ENCODE data around the gene MPL.

DNA sequence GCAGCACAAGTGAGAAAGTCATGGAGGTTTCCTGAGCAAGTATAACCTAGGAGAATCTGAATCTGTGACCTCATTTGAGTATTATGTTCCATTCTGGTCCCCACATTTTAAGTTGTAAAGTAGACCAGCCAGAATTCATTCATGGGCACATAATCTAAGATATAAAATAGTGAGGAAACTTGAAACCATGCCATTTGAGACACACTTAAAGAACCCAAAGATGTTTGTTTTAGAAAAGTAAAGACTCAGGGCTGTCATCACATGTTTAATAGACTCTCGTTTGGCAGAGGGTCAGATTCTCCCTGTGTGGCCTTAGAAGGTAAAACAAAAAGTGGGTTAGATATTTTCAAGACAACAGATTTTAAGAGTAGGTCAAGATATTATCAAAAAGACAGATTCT is 58.4 kb downstream of the MPL start:
- TF ChIP-seq POLR2A (IDR thresholded peaks at IDR 0.05) (no peak), CTCF (IDR thresholded peaks at IDR 0.05 in 8 of 11, conservative IDR thresholded peaks at IDR 0.05 in 3 of 11) (no peak), POLR2AphosphoS5 (IDR thresholded peaks at IDR 0.05) (no peak)

All from spleen (tissue), 7 donors.